Colonic mucosa (tissue), 4 donors: ENCODE measurements around the gene GATB. TPM values are rescaled to one million over a fixed set of nuclear protein-coding genes. Genes with fewer than 3 reads are reported as not detected.

ENCODE experiments used
- DNase-seq: peaks from one replicate; pipeline ENCODE4 v3.0.0-alpha.2; 2020
- H3K27ac ChIP-seq: fragments of 200-600 bp; one replicate; pipeline ENCODE4 v1.8.0; 2021
- H3K27me3 ChIP-seq: fragments of 200-600 bp; one replicate; pipeline ENCODE4 v1.8.0; 2021
- H3K36me3 ChIP-seq: fragments of 200-600 bp; one replicate; pipeline ENCODE4 v1.8.0; 2021
- H3K4me1 ChIP-seq: fragments of 200-600 bp; one replicate; pipeline ENCODE4 v1.8.0; 2021; ENCODE audit warnings: mild to moderate bottlenecking
- H3K4me3 ChIP-seq: fragments of 200-600 bp; one replicate; pipeline ENCODE4 v1.8.0; 2021
- H3K9ac ChIP-seq, 2 donors: one replicate each; pipeline ENCODE4 v1.7.0; 2013; ENCODE audit warnings: control low read depth in 2 of 2, low read depth in 2 of 2, low read length in 2 of 2
- H3K9me3 ChIP-seq: fragments of 200-600 bp; one replicate; pipeline ENCODE4 v1.8.0; 2021
- intact Hi-C: fragments of 100-400 bp; cut with DNase I; formaldehyde crosslinking; loops from one replicate; pipeline ENCODE4 v1.14.1; 2022
- total RNA-seq, 2 donors: library from RNA; stranded (reverse); fragmentation: NEBNext Ultra II Directional in 1 of 2; extraction: Animal tissue kit (Norgen Biotek cat#: 25700) in 1 of 2; gene quantifications; one replicate each; pipeline ENCODE4 v1.2.1, GENCODE V29; 2021
- TF ChIP-seq, protein P1 (sequence below): fragments of 200-600 bp; IDR thresholded peaks from one replicate; pipeline ENCODE4 v1.8.0; 2022; ENCODE audit warnings: antibody characterized with exemption, mild to moderate bottlenecking
- donor health status: healthy.
- donor health status: DM: no; HTN: no; CAD: no.
- donor health status: DM: no; HTN: no; CAD: no.

Gene GATB
- total RNA-seq, 2 donors from 2014 or later: 20.9 to 22.9 TPM

DNA sequence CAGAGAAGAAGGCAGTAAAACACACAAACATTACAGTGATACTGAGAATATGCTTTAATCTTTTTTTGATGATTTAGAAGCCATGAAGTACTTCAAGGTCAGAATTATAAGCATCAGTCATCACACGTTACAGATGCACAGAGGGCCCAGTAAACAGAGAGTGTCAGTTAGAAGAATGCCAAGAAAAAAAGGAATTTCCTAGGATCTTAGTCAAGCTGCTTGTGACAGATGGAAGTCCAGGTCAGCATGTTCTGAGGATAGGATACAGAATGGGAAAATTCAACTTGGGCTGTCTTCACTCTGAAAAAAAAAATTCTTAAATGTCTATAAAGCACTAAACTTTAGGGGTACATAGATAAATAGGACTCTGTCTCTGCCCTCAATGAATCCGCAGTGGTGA lies 38.9 kb downstream of the GATB start:
- no peak overlapping the region for H3K9ac ChIP-seq
- no peak for DNase-seq
- no peaks in the 10 kb centered on the region for H3K9me3 ChIP-seq
- no peak overlapping the region for H3K4me3 ChIP-seq
- H3K4me1 ChIP-seq: no peaks in the 10 kb centered on the region
- no peaks in the 10 kb centered on the region for H3K27me3 ChIP-seq
- TF ChIP-seq, protein P1, sequence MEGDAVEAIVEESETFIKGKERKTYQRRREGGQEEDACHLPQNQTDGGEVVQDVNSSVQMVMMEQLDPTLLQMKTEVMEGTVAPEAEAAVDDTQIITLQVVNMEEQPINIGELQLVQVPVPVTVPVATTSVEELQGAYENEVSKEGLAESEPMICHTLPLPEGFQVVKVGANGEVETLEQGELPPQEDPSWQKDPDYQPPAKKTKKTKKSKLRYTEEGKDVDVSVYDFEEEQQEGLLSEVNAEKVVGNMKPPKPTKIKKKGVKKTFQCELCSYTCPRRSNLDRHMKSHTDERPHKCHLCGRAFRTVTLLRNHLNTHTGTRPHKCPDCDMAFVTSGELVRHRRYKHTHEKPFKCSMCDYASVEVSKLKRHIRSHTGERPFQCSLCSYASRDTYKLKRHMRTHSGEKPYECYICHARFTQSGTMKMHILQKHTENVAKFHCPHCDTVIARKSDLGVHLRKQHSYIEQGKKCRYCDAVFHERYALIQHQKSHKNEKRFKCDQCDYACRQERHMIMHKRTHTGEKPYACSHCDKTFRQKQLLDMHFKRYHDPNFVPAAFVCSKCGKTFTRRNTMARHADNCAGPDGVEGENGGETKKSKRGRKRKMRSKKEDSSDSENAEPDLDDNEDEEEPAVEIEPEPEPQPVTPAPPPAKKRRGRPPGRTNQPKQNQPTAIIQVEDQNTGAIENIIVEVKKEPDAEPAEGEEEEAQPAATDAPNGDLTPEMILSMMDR: no peak
- no peak overlapping the region for H3K27ac ChIP-seq
- intact Hi-C loops: no loop called here
- no peaks in the 10 kb centered on the region for H3K36me3 ChIP-seq

DNA sequence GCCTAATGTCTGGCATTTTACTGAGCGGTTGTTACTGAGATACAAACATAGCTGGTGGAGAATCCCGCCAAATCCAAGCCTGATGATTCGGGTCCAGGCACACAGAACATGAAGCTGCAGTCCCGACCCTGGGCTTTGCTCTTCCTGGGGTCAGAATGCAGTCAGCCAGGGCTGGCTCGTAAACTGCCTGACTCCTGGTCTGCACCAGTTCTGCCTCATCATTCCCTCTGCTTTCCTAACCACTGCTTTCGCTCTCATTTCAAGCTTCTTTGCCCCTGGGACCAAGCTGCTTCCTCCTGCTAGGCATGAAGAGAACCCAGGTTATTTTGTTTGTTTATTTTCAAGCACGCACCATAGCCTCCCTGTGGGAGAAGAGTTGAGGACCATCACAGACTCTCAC lies 39.3 kb downstream of the GATB start:
- no peak for DNase-seq
- H3K36me3 ChIP-seq: no peaks in the 10 kb centered on the region
- no peak overlapping the region for H3K9ac ChIP-seq
- H3K27me3 ChIP-seq: no peaks in the 10 kb centered on the region
- no peak overlapping the region for H3K27ac ChIP-seq
- no peaks in the 10 kb centered on the region for H3K9me3 ChIP-seq
- H3K4me3 ChIP-seq: no peak overlapping the region
- no peaks in the 10 kb centered on the region for H3K4me1 ChIP-seq
- intact Hi-C loops: no loop called here
- TF ChIP-seq, protein P1: no peak

DNA sequence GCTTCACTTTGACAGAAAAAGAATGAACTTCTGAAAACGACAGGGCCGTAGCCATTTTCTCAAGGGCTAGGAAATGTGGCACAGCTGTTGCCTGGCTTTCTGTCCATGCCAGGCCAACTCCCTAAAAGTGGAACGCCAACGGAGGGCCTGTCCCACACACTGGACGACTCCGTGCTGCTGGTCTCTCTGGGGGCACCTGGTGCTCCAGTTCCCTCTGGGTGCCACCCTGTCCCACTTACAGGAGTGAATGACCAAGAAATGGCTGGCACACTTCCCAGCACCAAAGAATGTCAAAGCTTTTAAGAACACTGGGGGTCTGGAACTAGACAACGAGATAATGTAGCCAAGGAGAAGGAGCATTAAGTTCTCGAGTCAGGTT lies 40.9 kb downstream of the GATB start:
- intact Hi-C loops: no loop called here
- Histone ChIP-seq H3K4me1 (no peaks in the 10 kb centered on the region), H3K27me3 (no peaks in the 10 kb centered on the region), H3K4me3 (no peak overlapping the region), H3K9me3 (no peaks in the 10 kb centered on the region), H3K27ac (no peak overlapping the region), H3K36me3 (no peaks in the 10 kb centered on the region), H3K9ac (no peak overlapping the region)
- TF ChIP-seq, protein P1: no peak
- no peak for DNase-seq

DNA sequence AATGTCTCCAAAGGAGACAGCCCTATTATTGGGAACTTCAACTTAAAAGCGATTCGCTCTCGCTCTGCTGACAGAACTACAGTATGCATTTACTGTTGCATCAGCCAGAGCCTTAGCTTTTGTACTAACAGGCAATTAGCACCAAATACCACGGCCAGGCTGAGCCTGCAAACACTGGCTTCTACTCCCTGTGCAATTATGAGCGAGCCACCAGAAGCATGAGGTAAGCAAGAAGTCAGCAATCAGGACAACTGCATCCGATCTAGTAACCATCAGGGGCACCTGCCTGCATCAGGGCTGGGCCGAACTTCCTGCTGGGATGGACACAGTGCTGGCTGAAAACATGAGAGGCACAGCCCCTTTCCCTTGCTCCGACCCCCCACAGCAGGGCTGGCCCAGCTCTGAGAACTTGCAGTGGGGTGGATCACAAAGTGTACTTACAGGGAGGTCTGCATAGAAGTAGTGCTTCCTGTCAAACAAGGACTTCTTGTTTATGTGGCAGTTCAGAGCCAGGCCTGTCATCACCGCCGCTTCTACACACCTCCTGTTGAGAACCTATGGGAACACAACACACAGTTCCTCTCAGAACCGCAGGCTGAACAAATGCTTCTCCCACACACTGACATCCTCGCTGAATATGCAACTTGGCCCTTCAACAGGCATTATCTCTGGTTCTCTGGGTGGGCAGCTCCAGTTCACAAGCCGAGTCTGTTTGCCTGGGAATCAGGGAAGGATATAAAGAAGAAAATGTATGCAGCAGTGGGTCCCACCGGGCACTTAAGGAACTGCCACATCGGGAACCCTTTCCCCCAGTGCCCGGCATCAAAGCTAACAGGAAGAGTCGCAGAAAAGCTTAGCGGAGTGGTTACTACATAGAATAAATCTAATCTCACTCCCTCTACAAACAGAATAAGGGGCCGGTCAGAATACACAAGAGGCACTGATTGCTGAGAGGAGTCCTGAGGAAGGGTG lies 41.5 kb downstream of the GATB start:
- no peaks in the 10 kb centered on the region for H3K9me3 ChIP-seq
- DNase-seq: no peak
- TF ChIP-seq, protein P1: no peak
- H3K27me3 ChIP-seq: no peaks in the 10 kb centered on the region
- H3K9ac ChIP-seq: no peak overlapping the region
- no peak overlapping the region for H3K4me3 ChIP-seq
- intact Hi-C loops: no loop called here
- H3K4me1 ChIP-seq: no peaks in the 10 kb centered on the region
- H3K36me3 ChIP-seq: no peaks in the 10 kb centered on the region
- no peak overlapping the region for H3K27ac ChIP-seq

DNA sequence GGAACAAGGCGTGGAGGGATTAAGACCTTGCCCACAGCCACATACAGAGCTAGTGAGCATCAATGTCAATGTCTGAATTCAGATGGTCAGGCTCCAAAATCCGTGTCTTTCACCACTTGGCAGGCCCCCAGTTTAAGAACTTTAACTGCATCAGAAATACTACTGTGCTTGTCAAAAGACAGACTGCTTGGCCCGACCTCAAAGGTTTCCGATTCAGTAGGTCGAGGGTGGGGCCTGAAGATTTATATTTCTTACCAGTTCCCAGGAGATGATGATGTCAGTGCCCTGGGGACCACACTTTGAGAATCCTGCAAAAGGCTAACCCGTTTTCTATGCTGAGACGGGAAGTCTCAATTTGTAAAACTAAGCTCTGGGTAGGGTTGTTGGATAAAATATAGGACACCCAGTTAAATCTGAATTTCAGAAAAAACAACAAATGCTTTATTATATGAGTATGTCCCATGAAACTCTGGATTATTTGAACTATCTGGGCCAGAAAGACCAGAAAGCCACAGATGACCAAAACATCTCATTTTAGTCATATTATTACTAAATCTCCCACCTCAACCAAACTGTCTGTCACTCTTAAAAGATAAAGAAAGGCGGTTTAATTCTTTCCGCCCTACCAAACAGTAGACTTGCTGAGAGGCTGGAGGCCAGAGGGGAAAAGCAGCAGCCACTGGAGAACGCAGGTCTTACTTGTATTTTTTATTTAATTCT lies 42.7 kb downstream of the GATB start:
- no peaks in the 10 kb centered on the region for H3K36me3 ChIP-seq
- TF ChIP-seq, protein P1: no peak
- H3K9me3 ChIP-seq: no peaks in the 10 kb centered on the region

More for the DNA sequence above, 42.7 kb downstream of the GATB start:
- Histone ChIP-seq H3K27me3 (no peaks in the 10 kb centered on the region), H3K4me1 (no peaks in the 10 kb centered on the region), H3K4me3 (no peak overlapping the region), H3K9ac (no peak overlapping the region), H3K27ac (no peak overlapping the region)
- intact Hi-C loops: no loop called here
- DNase-seq: no peak
